ENCODE data around the gene CD300LD. TPM values are rescaled to one million over a fixed set of nuclear protein-coding genes. Genes with fewer than 3 reads are reported as not detected.
"Not testable (repeated sequence)": the region's sequence is repeated elsewhere in the genome, so short reads cannot be mapped to it uniquely, and the experiment has no call there.

CD300LD gene
- total RNA-seq, 1 donor from 2014 or later: not detected

DNA sequence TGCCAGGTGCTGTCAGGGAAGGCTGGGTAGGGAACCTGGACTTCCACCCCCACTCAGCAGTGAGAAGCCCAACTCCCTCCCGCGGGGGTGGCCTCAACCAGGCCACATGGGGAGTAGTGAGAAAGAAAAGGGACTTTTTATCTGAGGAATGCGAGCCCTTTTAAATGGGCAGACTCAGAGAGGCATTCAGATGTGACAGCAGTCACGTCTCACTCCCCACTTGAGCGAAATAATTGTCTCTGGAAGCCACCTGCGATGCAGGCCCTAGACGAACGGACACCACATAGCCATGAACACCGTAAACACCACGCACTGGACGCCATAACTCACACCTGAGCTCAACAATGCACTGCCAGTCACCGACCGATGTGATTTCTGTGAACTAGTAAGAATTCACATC lies 43.3 kb upstream of the CD300LD start:
- DNase-seq (ENCODE audit: low read depth) (no peak), FAIRE-seq (no peak)
- H3K27me3 ChIP-seq (ENCODE audit: control insufficient read depth, insufficient read depth, low read length): no peaks in the 10 kb centered on the region
- H3K4me3 ChIP-seq (ENCODE audit: low read depth, low read length): no peak overlapping the region
- no peaks in the 10 kb centered on the region for H3K36me3 ChIP-seq (ENCODE audit: control insufficient read depth, insufficient read depth, low read length)
- TF ChIP-seq, protein P1, sequence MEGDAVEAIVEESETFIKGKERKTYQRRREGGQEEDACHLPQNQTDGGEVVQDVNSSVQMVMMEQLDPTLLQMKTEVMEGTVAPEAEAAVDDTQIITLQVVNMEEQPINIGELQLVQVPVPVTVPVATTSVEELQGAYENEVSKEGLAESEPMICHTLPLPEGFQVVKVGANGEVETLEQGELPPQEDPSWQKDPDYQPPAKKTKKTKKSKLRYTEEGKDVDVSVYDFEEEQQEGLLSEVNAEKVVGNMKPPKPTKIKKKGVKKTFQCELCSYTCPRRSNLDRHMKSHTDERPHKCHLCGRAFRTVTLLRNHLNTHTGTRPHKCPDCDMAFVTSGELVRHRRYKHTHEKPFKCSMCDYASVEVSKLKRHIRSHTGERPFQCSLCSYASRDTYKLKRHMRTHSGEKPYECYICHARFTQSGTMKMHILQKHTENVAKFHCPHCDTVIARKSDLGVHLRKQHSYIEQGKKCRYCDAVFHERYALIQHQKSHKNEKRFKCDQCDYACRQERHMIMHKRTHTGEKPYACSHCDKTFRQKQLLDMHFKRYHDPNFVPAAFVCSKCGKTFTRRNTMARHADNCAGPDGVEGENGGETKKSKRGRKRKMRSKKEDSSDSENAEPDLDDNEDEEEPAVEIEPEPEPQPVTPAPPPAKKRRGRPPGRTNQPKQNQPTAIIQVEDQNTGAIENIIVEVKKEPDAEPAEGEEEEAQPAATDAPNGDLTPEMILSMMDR (IDR thresholded peaks at IDR 0.05; ENCODE audit: insufficient read depth, low read length, severe bottlenecking): no peak

DNA sequence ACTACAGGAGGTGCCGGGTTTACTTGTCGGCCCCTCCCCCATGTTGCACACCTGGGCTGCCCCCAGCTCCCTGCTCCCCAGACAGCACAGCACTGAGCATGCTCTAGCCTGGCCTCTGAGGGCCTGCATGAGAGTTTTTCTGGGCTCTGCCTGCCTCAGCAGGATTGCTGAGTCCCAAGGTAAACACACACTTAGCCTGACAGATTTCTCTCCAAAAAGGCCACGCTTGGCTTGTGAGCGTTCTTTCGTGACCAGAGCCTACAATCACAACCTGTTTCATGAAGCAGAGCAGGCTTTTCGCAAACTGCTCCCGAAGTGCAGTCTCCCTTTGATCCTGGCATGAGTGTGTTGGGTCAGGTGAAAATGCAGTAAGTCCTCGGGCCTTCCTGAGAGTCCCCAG lies 41.2 kb upstream of the CD300LD start:
- Histone ChIP-seq H3K27me3 (ENCODE audit: control insufficient read depth, insufficient read depth, low read length) (no peaks in the 10 kb centered on the region), H3K4me3 (ENCODE audit: low read depth, low read length) (no peak overlapping the region), H3K36me3 (ENCODE audit: control insufficient read depth, insufficient read depth, low read length) (no peaks in the 10 kb centered on the region)
- FAIRE-seq (no peak), DNase-seq (ENCODE audit: low read depth) (no peak)
- TF ChIP-seq, protein P1 (IDR thresholded peaks at IDR 0.05; ENCODE audit: insufficient read depth, low read length, severe bottlenecking): no peak

DNA sequence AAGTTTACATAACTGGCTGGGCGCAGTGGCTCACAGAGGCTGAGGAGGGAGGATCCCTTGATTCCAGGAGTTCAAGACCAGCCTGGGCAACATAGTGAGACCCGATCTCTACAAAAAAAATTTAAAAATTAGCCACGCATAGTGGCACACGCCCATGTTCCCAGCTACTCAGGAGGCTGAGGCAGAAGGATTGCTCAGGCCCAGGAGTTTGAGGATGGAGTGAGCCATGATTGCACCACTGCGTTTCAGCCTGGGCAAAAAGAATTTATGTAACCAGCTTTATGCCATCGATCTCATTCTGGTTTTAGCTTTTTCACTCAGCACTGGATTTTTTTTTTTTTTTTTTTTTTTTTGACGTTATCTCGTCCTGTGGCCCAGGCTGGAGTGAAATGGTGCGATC lies 40.5 kb upstream of the CD300LD start:
- no peaks in the 10 kb centered on the region for H3K27me3 ChIP-seq (ENCODE audit: control insufficient read depth, insufficient read depth, low read length)
- TF ChIP-seq, protein P1 (IDR thresholded peaks at IDR 0.05; ENCODE audit: insufficient read depth, low read length, severe bottlenecking): no peak
- FAIRE-seq: no peak
- H3K4me3 ChIP-seq (ENCODE audit: low read depth, low read length): no peak overlapping the region
- no peak for DNase-seq (ENCODE audit: low read depth)
- H3K36me3 ChIP-seq (ENCODE audit: control insufficient read depth, insufficient read depth, low read length): no peaks in the 10 kb centered on the region

DNA sequence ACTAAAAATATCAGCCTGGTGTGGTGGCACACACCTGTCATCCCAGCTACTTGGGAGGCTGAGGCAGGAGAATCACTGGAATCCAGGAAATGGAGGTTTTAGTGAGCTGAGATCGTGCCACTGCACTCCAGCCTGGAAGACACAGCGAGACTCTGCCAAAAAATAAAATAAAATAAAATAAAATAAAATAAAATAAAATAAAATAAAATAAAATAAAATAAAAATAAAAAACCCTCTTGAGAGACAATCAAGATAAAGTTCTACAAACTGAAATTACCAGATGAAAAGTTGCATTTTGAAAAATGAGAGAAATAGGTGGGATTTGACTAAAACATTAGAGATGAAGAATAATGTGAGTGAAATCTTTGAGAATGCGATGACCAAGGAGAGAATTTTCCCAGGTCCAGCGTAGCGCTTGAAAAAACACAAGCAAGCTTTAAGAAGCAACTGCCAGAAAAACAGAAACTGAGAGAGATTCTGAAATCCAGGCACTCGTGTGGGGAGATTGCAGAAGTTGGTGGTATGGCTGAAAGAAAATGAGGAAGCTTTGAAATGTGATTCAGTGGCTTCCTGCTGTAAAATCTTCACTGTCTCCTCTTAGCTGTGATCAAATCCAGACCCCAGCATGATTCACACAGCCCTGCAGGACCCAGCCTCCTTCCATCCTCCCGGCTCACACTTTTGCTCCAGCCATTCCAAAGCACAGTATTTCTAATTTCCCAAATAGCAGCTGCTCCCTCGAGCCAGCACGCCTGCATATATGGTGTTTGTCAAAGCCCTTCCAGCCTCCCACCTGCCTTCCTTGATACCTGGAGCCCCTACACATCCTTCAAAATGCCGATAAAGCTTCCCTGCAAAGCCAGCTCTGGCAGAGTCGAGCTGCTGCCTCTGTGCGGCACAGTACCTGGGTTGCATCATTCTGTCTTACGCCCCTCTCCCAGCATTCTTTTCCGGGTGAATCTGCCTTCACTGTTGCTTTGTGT lies 39.7 kb upstream of the CD300LD start:
- H3K27me3 ChIP-seq (ENCODE audit: control insufficient read depth, insufficient read depth, low read length): no peaks in the 10 kb centered on the region
- H3K4me3 ChIP-seq (ENCODE audit: low read depth, low read length): no peak overlapping the region
- FAIRE-seq (no peak), DNase-seq (ENCODE audit: low read depth) (no peak)
- no peaks in the 10 kb centered on the region for H3K36me3 ChIP-seq (ENCODE audit: control insufficient read depth, insufficient read depth, low read length)
- TF ChIP-seq, protein P1 (IDR thresholded peaks at IDR 0.05; ENCODE audit: insufficient read depth, low read length, severe bottlenecking): no peak

DNA sequence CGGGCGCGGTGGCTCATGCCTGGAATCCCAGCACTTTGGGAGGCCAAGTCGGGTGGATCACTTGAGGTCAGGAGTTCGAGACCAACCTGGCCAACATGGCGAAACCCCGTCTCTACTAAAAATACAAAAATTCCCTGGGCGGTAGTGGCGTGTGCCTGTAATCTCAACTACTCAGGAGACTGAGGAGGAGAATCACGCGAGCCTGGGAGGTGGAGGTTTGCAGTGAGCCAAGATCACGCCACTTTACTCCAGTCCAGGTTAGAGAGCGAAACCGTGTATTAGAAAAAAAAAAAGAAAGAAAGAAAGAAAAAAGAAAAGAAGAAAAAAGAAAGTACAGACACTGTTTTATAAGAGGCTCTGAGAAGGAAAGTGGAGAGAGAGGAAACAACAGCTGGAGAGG lies 38.2 kb upstream of the CD300LD start:
- H3K4me3 ChIP-seq (ENCODE audit: low read depth, low read length); FAIRE-seq; H3K36me3 ChIP-seq (ENCODE audit: control insufficient read depth, insufficient read depth, low read length); H3K27me3 ChIP-seq (ENCODE audit: control insufficient read depth, insufficient read depth, low read length); DNase-seq (ENCODE audit: low read depth): not testable (repeated sequence)

DNA sequence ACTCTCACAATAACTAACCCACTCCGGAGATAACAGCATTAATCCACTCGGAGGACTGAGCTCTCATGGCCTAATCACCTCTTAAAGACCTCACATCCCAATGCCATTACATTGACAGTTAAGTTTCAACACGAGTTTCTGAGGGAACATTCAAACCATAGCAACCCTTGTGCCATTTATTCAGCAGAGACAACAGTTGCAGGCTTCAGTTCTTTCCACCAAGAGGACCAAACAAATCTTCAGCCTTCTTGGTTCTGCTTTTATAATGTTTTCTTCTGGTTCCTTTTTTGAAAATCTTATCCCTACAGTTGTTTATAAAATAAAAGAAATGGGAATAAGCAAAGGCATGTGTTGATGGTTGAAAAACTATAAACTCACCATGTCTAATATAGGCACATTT lies 33.6 kb upstream of the CD300LD start:
- Histone ChIP-seq H3K36me3 (ENCODE audit: control insufficient read depth, insufficient read depth, low read length) (no peaks in the 10 kb centered on the region), H3K4me3 (ENCODE audit: low read depth, low read length) (no peak overlapping the region), H3K27me3 (ENCODE audit: control insufficient read depth, insufficient read depth, low read length) (no peaks in the 10 kb centered on the region)
- DNase-seq (ENCODE audit: low read depth): no peak
- no peak for FAIRE-seq
- TF ChIP-seq, protein P1 (IDR thresholded peaks at IDR 0.05; ENCODE audit: insufficient read depth, low read length, severe bottlenecking): no peak
